OCI-LY7 (cell line): Measurements from ENCODE around the gene PPT1. TPM values are rescaled to one million over a fixed set of nuclear protein-coding genes. Genes with fewer than 3 reads are reported as not detected.

Source experiments
- BruUV-seq: library from RNA; stranded (reverse); fragments of 400-500 nt; replicated peaks from 2 replicates; lab custom pipeline; 2021; lab: Mats Ljungman, UMichigan
- CTCF ChIA-PET: fragments of 300-600 bp; sonication (Branson Sonifier 250); formaldehyde crosslinking; loops from one replicate; lab custom pipeline; 2022; ENCODE audit warnings: antibody characterized with exemption; ENCODE audit not compliant: unreplicated experiment; lab: Charles Lee
- POLR2A ChIA-PET: fragments of 300-600 bp; sonication (Branson Sonifier 250); formaldehyde crosslinking; loops from one replicate; lab custom pipeline; 2022; ENCODE audit warnings: antibody characterized with exemption; lab: Charles Lee
- DNase-seq: peaks from one replicate; pipeline ENCODE4 v3.0.0-alpha.2; 2015; ENCODE audit warnings: low spot score
- H2AFZ ChIP-seq: fragments of 200-600 bp; sonication (generic), shearing (Covaris generic); 2 replicates; pipeline ENCODE4 v1.6.1; 2014; ENCODE audit warnings: mild to moderate bottlenecking, antibody characterized with exemption, low read length, moderate library complexity
- H3K27ac ChIP-seq: fragments of 200-600 bp; sonication (generic); 2 replicates; pipeline ENCODE4 v1.5.1; 2014; ENCODE audit warnings: mixed run types, low read depth, mild to moderate bottlenecking, moderate library complexity, low read length, inconsistent platforms; ENCODE audit not compliant: poor library complexity, severe bottlenecking
- H3K36me3 ChIP-seq: fragments of 200-600 bp; sonication (generic); 2 replicates; pipeline ENCODE4 v1.6.1; 2014; ENCODE audit warnings: mild to moderate bottlenecking, antibody characterized with exemption, low read length, moderate library complexity, mixed read lengths; ENCODE audit not compliant: insufficient read depth
- H3K4me1 ChIP-seq: fragments of 200-600 bp; sonication (generic); 2 replicates; pipeline ENCODE4 v1.5.1; 2014; ENCODE audit warnings: mild to moderate bottlenecking, low read length; ENCODE audit not compliant: insufficient read depth, poor library complexity, severe bottlenecking
- H3K4me2 ChIP-seq: fragments of 200-600 bp; sonication (generic); 2 replicates; pipeline ENCODE4 v1.6.1; 2014; ENCODE audit warnings: mild to moderate bottlenecking, low read length
- H3K4me3 ChIP-seq: fragments of 200-600 bp; sonication (generic); 2 replicates; pipeline ENCODE4 v1.5.1; 2014; ENCODE audit warnings: mild to moderate bottlenecking, low read depth, low read length; ENCODE audit not compliant: poor library complexity, severe bottlenecking
- H3K79me2 ChIP-seq: fragments of 200-600 bp; sonication (generic); 2 replicates; pipeline ENCODE4 v1.6.1; 2016; ENCODE audit warnings: low read depth, mild to moderate bottlenecking, low read length, moderate library complexity, mixed read lengths; ENCODE audit not compliant: insufficient read depth
- H3K9me2 ChIP-seq: fragments of 200-600 bp; sonication (generic); 2 replicates; pipeline ENCODE4 v1.6.1; 2016; ENCODE audit warnings: mild to moderate bottlenecking, low read length, mixed read lengths; ENCODE audit not compliant: insufficient read depth
- H3K9me3 ChIP-seq: fragments of 200-600 bp; sonication (generic); 2 replicates; pipeline ENCODE4 v1.6.1; 2014; ENCODE audit warnings: mild to moderate bottlenecking, mixed run types, low read length, mixed read lengths
- H4K20me1 ChIP-seq: fragments of 200-600 bp; sonication (generic); 2 replicates; pipeline ENCODE4 v1.6.1; 2014; ENCODE audit warnings: mild to moderate bottlenecking, antibody characterized with exemption, low read length, moderate library complexity, mixed read lengths; ENCODE audit not compliant: insufficient read depth
- CTCF ChIP-seq: fragments of 200-600 bp; sonication (generic); conservative IDR thresholded peaks from 2 replicates; pipeline ENCODE4 v1.5.1; 2014; ENCODE audit warnings: mild to moderate bottlenecking, antibody characterized with exemption, low read length, moderate library complexity, mixed read lengths
- EZH2phosphoT487 ChIP-seq: fragments of 200-600 bp; sonication (generic); IDR thresholded peaks from 2 replicates; pipeline ENCODE4 v1.6.1; 2018; ENCODE audit warnings: low read depth, borderline replicate concordance, mild to moderate bottlenecking, mixed run types, antibody characterized with exemption, low read length, moderate library complexity, mixed read lengths
- intact Hi-C: fragments of 100-400 bp; cut with micrococcal nuclease; formaldehyde crosslinking; loops from one replicate; pipeline ENCODE4 v1.10.0; 2022; ENCODE audit not compliant: unreplicated experiment
- total RNA-seq, 2 experiments: library from RNA; depleted of rRNA in 1 of 2; stranded (reverse); fragments of >200 nt in 1 of 2; shearing (Covaris generic) in 1 of 2; gene quantifications; 2 replicates each; pipeline ENCODE4 v1.2.3, GENCODE V29; 2014 to 2022

Gene PPT1
- total RNA-seq, 2 experiments from 2014 or later = 55.9 to 66.5 TPM

GRCh38 chr1:40141878-40142535, 45.0 kb upstream of the PPT1 start:
- CTCF ChIA-PET = no interaction called here
- no peak overlapping the region for H2AFZ ChIP-seq
- no TSS peak for BruUV-seq

GRCh38 chr1:40140211-40140973, 43.3 kb upstream of the PPT1 start:
- Histone ChIP-seq H3K4me1 (no peaks in the 10 kb centered on the region), H3K9me2 (no peaks in the 10 kb centered on the region), H3K9me3 (no peaks in the 10 kb centered on the region), H3K4me2 (no peak overlapping the region), H3K27ac (no peak overlapping the region), H3K4me3 (no peak overlapping the region), H3K36me3 (no peaks in the 10 kb centered on the region), H2AFZ (no peak overlapping the region), H3K79me2 (no peaks in the 10 kb centered on the region), H4K20me1 (no peaks in the 10 kb centered on the region)
- no peak for DNase-seq
- ChIA-PET CTCF (no interaction called here), POLR2A (no interaction called here)
- TF ChIP-seq EZH2phosphoT487 (no peak), CTCF (no peak)
- intact Hi-C loops = loop anchor here (5.0 to 10.0 kb wide), 2 partner anchors 58 to 294 kb away; no protein-coding TSS in a partner anchor
- BruUV-seq = no TSS peak

More at GRCh38 chr1:40141878-40142535, 45.0 kb upstream of the PPT1 start:
- H3K36me3 ChIP-seq = no peaks in the 10 kb centered on the region
- H3K4me3 ChIP-seq = no peak overlapping the region
- no peak for DNase-seq
- no peak overlapping the region for H3K27ac ChIP-seq
- no peaks in the 10 kb centered on the region for H4K20me1 ChIP-seq
- TF ChIP-seq CTCF = no peak
- TF ChIP-seq EZH2phosphoT487 = no peak
- POLR2A ChIA-PET = interaction anchor here (0.7 to 0.9 kb wide), 2 partner anchors 199 to 296 kb away, joined by 3 to 4 read pairs; no protein-coding TSS in a partner anchor
- H3K9me3 ChIP-seq = no peaks in the 10 kb centered on the region
- H3K79me2 ChIP-seq = no peaks in the 10 kb centered on the region
- intact Hi-C loops = loop anchor here (5.0 to 10.0 kb wide), 2 partner anchors 60 to 293 kb away; no protein-coding TSS in a partner anchor
- H3K4me2 ChIP-seq = no peak overlapping the region
- no peaks in the 10 kb centered on the region for H3K4me1 ChIP-seq
- no peaks in the 10 kb centered on the region for H3K9me2 ChIP-seq
